LNCAP (cell line): ENCODE results near the gene RHOBTB1.

Experiments
- TF ChIP-seq, protein P1 (sequence below): fragments of 450-650 bp; IDR thresholded peaks from 2 replicates; pipeline ENCODE4 v1.5.1; 2017; ENCODE audit warnings: mild to moderate bottlenecking

Gene RHOBTB1

GRCh38 chr10:60853107-60853506 is 90.9 kb downstream of the RHOBTB1 start:
- TF ChIP-seq, protein P1, sequence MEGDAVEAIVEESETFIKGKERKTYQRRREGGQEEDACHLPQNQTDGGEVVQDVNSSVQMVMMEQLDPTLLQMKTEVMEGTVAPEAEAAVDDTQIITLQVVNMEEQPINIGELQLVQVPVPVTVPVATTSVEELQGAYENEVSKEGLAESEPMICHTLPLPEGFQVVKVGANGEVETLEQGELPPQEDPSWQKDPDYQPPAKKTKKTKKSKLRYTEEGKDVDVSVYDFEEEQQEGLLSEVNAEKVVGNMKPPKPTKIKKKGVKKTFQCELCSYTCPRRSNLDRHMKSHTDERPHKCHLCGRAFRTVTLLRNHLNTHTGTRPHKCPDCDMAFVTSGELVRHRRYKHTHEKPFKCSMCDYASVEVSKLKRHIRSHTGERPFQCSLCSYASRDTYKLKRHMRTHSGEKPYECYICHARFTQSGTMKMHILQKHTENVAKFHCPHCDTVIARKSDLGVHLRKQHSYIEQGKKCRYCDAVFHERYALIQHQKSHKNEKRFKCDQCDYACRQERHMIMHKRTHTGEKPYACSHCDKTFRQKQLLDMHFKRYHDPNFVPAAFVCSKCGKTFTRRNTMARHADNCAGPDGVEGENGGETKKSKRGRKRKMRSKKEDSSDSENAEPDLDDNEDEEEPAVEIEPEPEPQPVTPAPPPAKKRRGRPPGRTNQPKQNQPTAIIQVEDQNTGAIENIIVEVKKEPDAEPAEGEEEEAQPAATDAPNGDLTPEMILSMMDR, result no peak

DNA sequence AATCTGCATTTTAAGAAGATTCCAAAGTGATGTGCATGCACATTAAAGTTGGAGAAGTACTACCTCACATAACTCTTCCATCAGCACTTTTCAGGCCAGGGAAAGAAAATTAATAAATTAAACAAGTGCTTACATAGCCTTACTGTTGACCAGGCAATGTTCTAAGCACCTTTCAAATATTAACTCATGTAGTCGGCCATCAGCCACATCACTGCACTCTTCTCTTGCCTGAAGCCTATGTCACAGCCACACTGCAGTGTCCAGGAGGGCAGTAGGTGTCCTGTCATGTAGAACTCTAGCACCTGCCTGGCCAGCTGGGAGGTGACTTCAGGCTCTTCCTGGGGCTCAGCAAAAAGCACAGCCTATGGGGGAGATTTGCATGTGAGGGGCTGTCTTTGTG is 94.2 kb downstream of the RHOBTB1 start:
- TF ChIP-seq, protein P1, result no peak

DNA sequence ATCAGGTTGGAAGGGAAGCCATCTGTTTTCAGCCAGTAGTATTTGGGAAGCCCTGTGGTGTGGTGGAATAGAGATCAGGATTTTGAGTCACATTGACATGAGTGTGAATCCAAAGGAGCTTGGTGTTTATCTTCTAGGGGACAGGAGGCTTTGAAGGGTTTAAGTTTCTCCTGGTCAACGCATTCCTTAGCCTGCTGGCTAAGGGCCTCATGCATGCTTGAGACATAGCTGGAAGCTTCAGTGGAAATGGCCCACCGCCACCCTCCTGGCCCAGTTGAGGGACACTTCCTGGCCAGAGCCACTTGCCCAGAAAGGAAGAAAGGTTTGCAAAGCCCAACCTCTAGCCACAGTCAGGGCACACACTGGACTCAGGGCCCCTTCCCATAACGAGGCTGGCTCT is 94.8 kb downstream of the RHOBTB1 start:
- TF ChIP-seq, protein P1, result no peak

DNA sequence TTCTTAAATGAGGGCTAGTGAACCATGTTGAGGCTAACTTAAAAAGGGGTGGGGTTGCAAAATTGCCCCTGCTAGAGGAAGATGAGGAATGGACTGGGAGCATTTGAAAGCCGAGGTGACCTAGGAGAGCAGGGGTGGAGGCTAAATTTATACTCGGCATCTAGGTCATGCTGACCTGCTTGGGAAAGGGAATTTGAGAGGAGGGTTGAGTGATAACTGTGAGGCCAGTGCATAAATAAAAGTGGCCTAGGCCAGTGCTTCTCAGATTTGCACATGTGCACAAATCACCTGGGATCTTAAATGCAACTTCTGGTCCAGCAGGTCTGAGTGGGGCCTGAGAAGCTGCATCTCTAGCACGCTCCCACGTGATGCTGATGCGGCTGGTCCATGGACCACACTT is 95.3 kb downstream of the RHOBTB1 start:
- TF ChIP-seq, protein P1, result no peak

DNA sequence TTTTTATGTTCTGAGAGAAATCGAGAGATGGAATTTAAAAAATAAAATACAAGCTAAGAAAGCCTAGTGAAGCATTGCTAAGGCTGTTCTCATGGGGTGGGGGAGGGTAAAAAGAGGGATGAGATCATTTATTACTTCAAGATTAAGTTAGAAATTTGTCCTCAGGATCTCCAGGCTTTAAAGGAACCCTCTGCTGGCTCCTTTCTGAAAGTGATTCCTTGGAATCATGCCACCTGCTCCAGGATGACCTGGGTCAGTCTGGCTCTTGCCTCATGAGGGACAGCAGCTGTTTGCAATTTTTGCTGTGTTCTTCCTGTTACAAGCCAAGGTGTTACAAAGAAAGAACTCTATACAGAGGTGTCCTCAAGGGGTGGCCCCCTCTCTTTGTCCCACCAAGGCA is 95.9 kb downstream of the RHOBTB1 start:
- TF ChIP-seq, protein P1, result no peak

DNA sequence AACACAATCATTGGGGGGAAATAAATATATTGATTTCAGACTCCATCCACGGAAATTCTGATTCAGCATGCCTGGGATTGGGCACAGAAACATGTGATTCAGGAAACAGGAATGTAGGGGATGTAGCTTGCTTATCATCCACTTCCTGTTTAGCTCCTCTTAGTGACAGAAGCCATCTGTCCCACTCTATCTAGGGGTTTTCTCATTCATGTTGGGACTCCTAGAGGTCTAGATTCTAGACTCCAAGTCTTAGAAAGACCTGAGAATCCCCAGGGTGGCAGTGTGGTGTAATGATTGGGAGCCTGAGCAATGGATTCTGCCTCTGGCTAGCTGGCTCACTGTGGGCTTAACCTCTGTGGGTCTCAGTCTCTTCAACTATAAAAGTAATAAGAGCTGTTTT is 97.8 kb downstream of the RHOBTB1 start:
- TF ChIP-seq, protein P1, result no peak

DNA sequence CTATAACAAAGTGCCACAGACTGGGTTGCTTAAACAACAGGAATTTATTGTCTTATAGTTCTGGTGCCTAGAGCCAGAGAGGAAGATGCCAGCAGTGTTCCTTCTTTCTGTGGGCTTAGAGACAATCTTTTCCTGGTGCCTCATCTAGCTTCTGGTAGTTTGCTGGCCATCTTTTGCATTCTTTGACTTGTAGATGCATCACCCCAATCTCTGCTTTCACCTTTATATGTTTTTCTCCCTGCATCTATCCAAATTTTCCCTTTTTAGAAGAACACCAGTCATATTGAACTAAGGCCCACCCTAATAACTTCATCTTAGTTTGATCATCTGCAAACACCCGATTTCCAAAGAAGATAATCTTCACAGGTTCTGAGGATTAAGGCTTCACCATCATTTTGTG is 98.9 kb downstream of the RHOBTB1 start:
- TF ChIP-seq, protein P1, result no peak

GRCh38 chr10:60842694-60843093 is 101.3 kb downstream of the RHOBTB1 start:
- TF ChIP-seq, protein P1, result no peak
